ENCODE data around the gene EPN2. TPM values are rescaled to one million over a fixed set of nuclear protein-coding genes. Genes with fewer than 3 reads are reported as not detected.

The EPN2 gene
- total and polyA plus RNA-seq, 2 donors (not counting 1 experiment from before 2014, with no cell fraction given) = 23.8 to 36.0 TPM

DNA sequence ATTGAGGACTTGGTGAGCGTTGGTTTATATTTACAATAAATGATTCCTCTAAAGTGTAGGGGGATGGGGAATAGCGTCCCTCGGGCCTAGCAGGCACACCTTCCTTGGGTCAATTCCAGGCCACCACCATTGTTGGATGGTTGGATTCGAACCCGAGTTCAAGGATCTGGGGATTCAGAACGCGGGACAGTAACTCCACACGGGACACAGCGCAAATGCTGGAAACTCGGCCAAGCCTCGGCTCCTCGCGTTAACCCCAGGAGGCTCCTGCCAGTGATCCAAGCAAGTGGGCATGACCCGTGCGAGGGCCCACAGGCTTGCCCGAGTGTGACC, 124.7 kb downstream of the EPN2 start:
- no peak for DNase-seq (ENCODE audit: low read depth in 2 of 2)
- peak overlapping the region; percentile 84 for H3K9ac ChIP-seq (ENCODE audit: insufficient read depth, low read length)
- peak overlapping the region; percentile 95 for H3K27ac ChIP-seq (ENCODE audit: insufficient read depth, low read length)
- H4K20me1 ChIP-seq (ENCODE audit: control insufficient read depth, extremely low read depth, insufficient read depth, low read length) = no peaks in the 10 kb centered on the region
- TF ChIP-seq, protein P1, sequence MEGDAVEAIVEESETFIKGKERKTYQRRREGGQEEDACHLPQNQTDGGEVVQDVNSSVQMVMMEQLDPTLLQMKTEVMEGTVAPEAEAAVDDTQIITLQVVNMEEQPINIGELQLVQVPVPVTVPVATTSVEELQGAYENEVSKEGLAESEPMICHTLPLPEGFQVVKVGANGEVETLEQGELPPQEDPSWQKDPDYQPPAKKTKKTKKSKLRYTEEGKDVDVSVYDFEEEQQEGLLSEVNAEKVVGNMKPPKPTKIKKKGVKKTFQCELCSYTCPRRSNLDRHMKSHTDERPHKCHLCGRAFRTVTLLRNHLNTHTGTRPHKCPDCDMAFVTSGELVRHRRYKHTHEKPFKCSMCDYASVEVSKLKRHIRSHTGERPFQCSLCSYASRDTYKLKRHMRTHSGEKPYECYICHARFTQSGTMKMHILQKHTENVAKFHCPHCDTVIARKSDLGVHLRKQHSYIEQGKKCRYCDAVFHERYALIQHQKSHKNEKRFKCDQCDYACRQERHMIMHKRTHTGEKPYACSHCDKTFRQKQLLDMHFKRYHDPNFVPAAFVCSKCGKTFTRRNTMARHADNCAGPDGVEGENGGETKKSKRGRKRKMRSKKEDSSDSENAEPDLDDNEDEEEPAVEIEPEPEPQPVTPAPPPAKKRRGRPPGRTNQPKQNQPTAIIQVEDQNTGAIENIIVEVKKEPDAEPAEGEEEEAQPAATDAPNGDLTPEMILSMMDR (conservative IDR thresholded peaks at IDR 0.05 in 1 of 2, IDR thresholded peaks at IDR 0.05 in 1 of 2; ENCODE audit: low read depth in 1 of 2, low read length in 2 of 2) = no peak
- no peak for TF ChIP-seq EZH2 (IDR thresholded peaks at IDR 0.05; ENCODE audit: low read length, missing control alignments)
- H3K4me3 ChIP-seq (replicated peaks in 1 of 4; ENCODE audit: control extremely low read depth in 1 of 4, insufficient read depth in 1 of 4, low read depth in 3 of 4, low read length in 4 of 4) = peak overlapping the region; percentile 57 to 75 (median 75)
- H3K4me2 ChIP-seq (ENCODE audit: extremely low read depth, insufficient read depth, low read length) = peak overlapping the region; percentile 74
- H3K4me1 ChIP-seq (ENCODE audit: control insufficient read depth, extremely low read depth, insufficient read depth, low read length) = peaks cover 12% of the 10 kb centered on the region
- no peaks in the 10 kb centered on the region for H3K79me2 ChIP-seq (ENCODE audit: control insufficient read depth, insufficient read depth, low read length)
- H3K36me3 ChIP-seq (ENCODE audit: control insufficient read depth, insufficient read depth, low read length) = peaks cover 5% of the 10 kb centered on the region
- peak overlapping the region; percentile 83 for H2AFZ ChIP-seq (ENCODE audit: low read length)
- no peaks in the 10 kb centered on the region for H3K9me3 ChIP-seq (ENCODE audit: control insufficient read depth, insufficient read depth, low read depth, low read length)
- no peaks in the 10 kb centered on the region for H3K27me3 ChIP-seq (ENCODE audit: control insufficient read depth, insufficient read depth, low read length)

DNA sequence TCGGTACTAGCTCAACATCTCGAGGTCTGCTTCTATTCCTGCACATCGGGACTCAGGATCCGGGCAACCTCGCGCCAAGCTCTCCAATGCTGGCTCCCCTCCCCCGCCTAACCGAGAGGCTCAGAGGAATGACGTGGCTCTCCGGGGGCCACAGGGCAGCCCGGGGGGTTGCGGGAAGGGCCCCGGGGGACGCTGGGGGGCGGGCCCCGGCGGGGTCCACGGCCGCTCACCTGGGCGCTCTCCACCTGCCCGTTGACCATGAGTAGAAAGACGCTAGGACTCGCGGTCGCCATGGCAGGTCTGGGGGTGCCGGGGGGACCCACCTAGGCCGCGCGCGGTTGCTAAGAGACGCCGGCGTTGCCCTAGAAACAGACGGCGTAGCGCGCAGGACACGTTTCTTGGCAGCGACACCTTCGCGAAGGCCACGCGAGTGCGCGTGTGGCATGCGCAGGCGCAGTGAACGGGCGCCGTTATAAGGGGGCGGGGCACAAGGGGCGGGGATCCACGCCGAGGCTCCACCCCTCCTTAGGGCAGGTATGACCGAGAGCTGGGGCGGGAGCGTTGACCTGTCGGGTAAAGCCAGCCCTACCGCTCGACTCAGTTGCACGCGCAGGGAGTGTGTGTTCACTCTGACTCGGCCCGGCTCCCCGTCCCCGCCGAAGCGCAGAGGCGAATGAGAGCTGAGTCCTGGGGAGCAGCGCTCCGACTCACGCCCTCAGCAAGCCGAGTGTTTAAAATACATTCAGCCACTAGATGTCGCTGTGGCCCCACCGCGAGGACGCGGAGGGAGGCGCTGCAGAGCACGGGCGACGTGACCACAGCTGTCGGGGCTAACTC, 125.3 kb downstream of the EPN2 start, which contains the start of gene B9D1:
TSS of gene B9D1 (minus strand) at position 447 of the 837 bp plus-strand sequence. CDS start at position 293, 154 bp downstream.
- Histone ChIP-seq H4K20me1 (ENCODE audit: control insufficient read depth, extremely low read depth, insufficient read depth, low read length) (no peaks in the 10 kb centered on the region), H3K4me2 (ENCODE audit: extremely low read depth, insufficient read depth, low read length) (peak within 1 kb of the TSS; percentile 74), H2AFZ (ENCODE audit: low read length) (peak within 1 kb of the TSS; percentile 95), H3K27ac (ENCODE audit: insufficient read depth, low read length) (peak within 1 kb of the TSS; percentile 95), H3K9me3 (ENCODE audit: control insufficient read depth, insufficient read depth, low read depth, low read length) (no peaks in the 10 kb centered on the region), H3K4me1 (ENCODE audit: control insufficient read depth, extremely low read depth, insufficient read depth, low read length) (peaks cover 12% of the 10 kb centered on the region), H3K9ac (ENCODE audit: insufficient read depth, low read length) (peak within 1 kb of the TSS; percentile 84), H3K36me3 (ENCODE audit: control insufficient read depth, insufficient read depth, low read length) (peaks cover 3% of the 10 kb centered on the region), H3K27me3 (ENCODE audit: control insufficient read depth, insufficient read depth, low read length) (no peaks in the 10 kb centered on the region), H3K4me3 (replicated peaks in 1 of 4; ENCODE audit: control extremely low read depth in 1 of 4, insufficient read depth in 1 of 4, low read depth in 3 of 4, low read length in 4 of 4) (peak within 1 kb of the TSS; percentile 57 to 75 (median 75)), H3K79me2 (ENCODE audit: control insufficient read depth, insufficient read depth, low read length) (no peaks in the 10 kb centered on the region)
- peak; percentile 84 to 95 for DNase-seq (ENCODE audit: low read depth in 2 of 2)
- TF ChIP-seq, protein P1 (conservative IDR thresholded peaks at IDR 0.05 in 1 of 2, IDR thresholded peaks at IDR 0.05 in 1 of 2; ENCODE audit: low read depth in 1 of 2, low read length in 2 of 2) = peak; percentile 74 to 79
- TF ChIP-seq EZH2 (IDR thresholded peaks at IDR 0.05; ENCODE audit: low read length, missing control alignments) = no peak

DNA sequence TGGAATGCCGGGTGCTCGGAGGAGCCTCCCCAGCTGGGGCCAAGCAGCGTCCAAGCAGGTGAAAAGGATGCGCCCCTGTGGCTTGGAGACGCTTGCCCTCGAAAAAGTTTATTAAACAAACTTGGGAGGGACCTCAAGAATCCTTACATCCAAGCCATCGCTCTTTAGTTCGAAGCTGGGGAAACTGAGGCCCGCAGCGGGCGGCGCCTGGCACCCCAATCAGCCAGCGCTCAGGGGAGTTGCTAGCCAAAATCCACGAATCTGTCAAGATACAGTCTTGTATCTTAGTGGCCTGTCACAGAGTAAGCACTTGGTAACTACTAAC, 125.9 kb downstream of the EPN2 start:
- Histone ChIP-seq H2AFZ (ENCODE audit: low read length) (peak overlapping the region; percentile 31), H3K36me3 (ENCODE audit: control insufficient read depth, insufficient read depth, low read length) (peaks cover 3% of the 10 kb centered on the region), H3K79me2 (ENCODE audit: control insufficient read depth, insufficient read depth, low read length) (no peaks in the 10 kb centered on the region), H3K9me3 (ENCODE audit: control insufficient read depth, insufficient read depth, low read depth, low read length) (no peaks in the 10 kb centered on the region), H3K4me1 (ENCODE audit: control insufficient read depth, extremely low read depth, insufficient read depth, low read length) (peaks cover 12% of the 10 kb centered on the region), H3K27ac (ENCODE audit: insufficient read depth, low read length) (no peak overlapping the region), H3K4me2 (ENCODE audit: extremely low read depth, insufficient read depth, low read length) (peak overlapping the region; percentile 58), H3K27me3 (ENCODE audit: control insufficient read depth, insufficient read depth, low read length) (no peaks in the 10 kb centered on the region), H3K4me3 (replicated peaks in 1 of 4; ENCODE audit: control extremely low read depth in 1 of 4, insufficient read depth in 1 of 4, low read depth in 3 of 4, low read length in 4 of 4) (peak overlapping the region; percentile 57 to 75 (median 75)), H4K20me1 (ENCODE audit: control insufficient read depth, extremely low read depth, insufficient read depth, low read length) (no peaks in the 10 kb centered on the region), H3K9ac (ENCODE audit: insufficient read depth, low read length) (no peak overlapping the region)
- TF ChIP-seq, protein P1 (conservative IDR thresholded peaks at IDR 0.05 in 1 of 2, IDR thresholded peaks at IDR 0.05 in 1 of 2; ENCODE audit: low read depth in 1 of 2, low read length in 2 of 2) = no peak
- no peak for TF ChIP-seq EZH2 (IDR thresholded peaks at IDR 0.05; ENCODE audit: low read length, missing control alignments)
- DNase-seq (ENCODE audit: low read depth in 2 of 2) = no peak
